GM12878 (cell line): ENCODE data around the gene ATG13. TPM values are rescaled to one million over a fixed set of nuclear protein-coding genes. Genes with fewer than 3 reads are reported as not detected.

ENCODE experiments used
- ATAC-seq: fragments of 200-7000 bp; cut with Tn5 transposase; 3 replicates; pipeline ENCODE4 v1.9.1; 2020; ENCODE audit warnings: mild to moderate bottlenecking, moderate library complexity
- BruUV-seq: library from RNA; stranded (reverse); fragments of 400-500 nt; replicated peaks from 2 replicates; lab custom pipeline; 2021; lab: Mats Ljungman, UMichigan
- CTCF ChIA-PET: fragments of 300-600 bp; sonication (Branson Sonifier 250); formaldehyde crosslinking; extraction: SDS; loops from one replicate; lab custom pipeline; 2021; ENCODE audit warnings: inconsistent platforms; lab: Yijun Ruan, JAX
- POLR2A ChIA-PET: fragments of 350-600 bp; formaldehyde crosslinking; extraction: SDS; loops from one replicate; lab custom pipeline; 2021; ENCODE audit warnings: inconsistent platforms; lab: Charles Lee
- RAD21 ChIA-PET: fragments of 300-600 bp; sonication (Branson Sonifier 250); formaldehyde crosslinking; loops from one replicate; lab custom pipeline; 2023; ENCODE audit warnings: antibody characterized with exemption; ENCODE audit not compliant: unreplicated experiment; lab: Charles Lee
- SMC1A ChIA-PET: fragments of 300-600 bp; sonication (Branson Sonifier 250); formaldehyde crosslinking; loops from one replicate; lab custom pipeline; 2023; ENCODE audit not compliant: unreplicated experiment, uncharacterized antibody; lab: Charles Lee
- DNase-seq: peaks from one replicate; pipeline ENCODE4 v3.0.0-alpha.2; 2011; ENCODE audit warnings: low read depth, low spot score
- FAIRE-seq: peaks from 3 replicates; lab custom pipeline; 2011; peaks lifted over from hg19 to GRCh38; lab: Jason Lieb, UNC
- H2AFZ ChIP-seq: 2 replicates; pipeline ENCODE4 v1.6.0; 2011; ENCODE audit warnings: low read depth, low read length, control low read depth; ENCODE audit not compliant: control insufficient read depth
- H3K27ac ChIP-seq: 2 replicates; pipeline ENCODE4 v1.5.1; 2011; ENCODE audit warnings: control low read depth; ENCODE audit not compliant: control insufficient read depth, insufficient read depth
- H3K27me3 ChIP-seq, 2 experiments: replicated peaks in 1 of 2; 2 replicates each; pipeline versions ENCODE4 v1.6.0 to v1.6.1; 2011; ENCODE audit warnings: low read length in 1 of 2; ENCODE audit not compliant: control insufficient read depth in 2 of 2, insufficient read depth in 2 of 2
- H3K36me3 ChIP-seq, 2 experiments: 2 replicates each; pipeline ENCODE4 v1.5.1; 2011; ENCODE audit warnings: low read length in 1 of 2; ENCODE audit not compliant: control insufficient read depth in 2 of 2, insufficient read depth in 2 of 2
- H3K4me1 ChIP-seq: 2 replicates; pipeline ENCODE4 v1.6.1; 2011; ENCODE audit warnings: mild to moderate bottlenecking, low read length, moderate library complexity, mixed read lengths; ENCODE audit not compliant: control insufficient read depth, insufficient read depth
- H3K4me2 ChIP-seq: 2 replicates; pipeline ENCODE4 v1.6.0; 2011; ENCODE audit warnings: control low read depth; ENCODE audit not compliant: control insufficient read depth, insufficient read depth
- H3K4me3 ChIP-seq: fragments of 200-600 bp; sonication (generic); 2 replicates; pipeline ENCODE4 v1.5.1; 2016
- H3K79me2 ChIP-seq: 2 replicates; pipeline ENCODE4 v1.6.0; 2011; ENCODE audit warnings: low read length; ENCODE audit not compliant: control insufficient read depth, insufficient read depth
- H3K9ac ChIP-seq: 2 replicates; pipeline ENCODE4 v1.8.0; 2011; ENCODE audit warnings: low read length, control low read depth, mixed read lengths; ENCODE audit not compliant: control insufficient read depth, insufficient read depth
- H3K9me3 ChIP-seq: replicated peaks from 3 replicates; pipeline ENCODE4 v1.5.1; 2011; ENCODE audit warnings: mild to moderate bottlenecking, low read length; ENCODE audit not compliant: control insufficient read depth, insufficient read depth
- H4K20me1 ChIP-seq: 2 replicates; pipeline ENCODE4 v1.6.0; 2011; ENCODE audit not compliant: control insufficient read depth, insufficient read depth
- SUPT20H ChIP-seq: IDR thresholded peaks from 2 replicates; pipeline ENCODE4 v1.6.1; 2011; ENCODE audit warnings: low read depth, mild to moderate bottlenecking, low read length, moderate library complexity, borderline replicate concordance; ENCODE audit not compliant: control insufficient read depth
- WGBS: methylation state at CpG from one replicate; pipeline ENCODE4 v1.1.6; 2016; ENCODE audit warnings: low lambda C conversion rate; ENCODE audit not compliant: insufficient replicate concordance, insufficient coverage; ENCODE audit errors: missing lambda C conversion rate; 5-methylcytosine and 5-hydroxymethylcytosine counted together
- in situ Hi-C: fragments of 300-500 bp; cut with MboI; formaldehyde crosslinking; loops from 9 replicates; pipeline ENCODE4 v1.14.3; 2018; ENCODE audit warnings: mixed read lengths
- intact Hi-C: fragments of 100-400 bp; cut with micrococcal nuclease; formaldehyde crosslinking; loops from one replicate; pipeline ENCODE4 v1.14.2; 2022; ENCODE audit not compliant: unreplicated experiment
- polyA plus RNA-seq, 11 experiments: library from polyadenylated mRNA; depleted of rRNA in 4 of 11; unstranded in 6 of 11; stranded (reverse) in 5 of 11; fragments of >200 nt; fragmentation: Nextera tagmentation in 4 of 11; fragmentation: Illumina TruSeq in 1 of 11; extraction: Ambion mirVana in 4 of 11; extraction: Trizol in 1 of 11; gene quantifications; 1 replicate in 1 of 11; 2 replicates in 10 of 11; pipeline versions ENCODE4 v1.2.1 to v1.2.3, GENCODE V29; 2011 to 2016; ENCODE audit warnings: inconsistent platforms in 2 of 11, missing spikeins in 2 of 11, low read depth in 1 of 11
- total RNA-seq, 4 experiments: library from RNA; depleted of rRNA in 3 of 4; stranded (reverse); fragments of >200 nt in 3 of 4; fragmentation: Illumina TruSeq in 1 of 4; extraction: Trizol in 1 of 4; gene quantifications; 2 replicates each; pipeline versions ENCODE4 v1.2.1 to v1.2.3, GENCODE V29; 2013 to 2021
- TF ChIP-seq, protein P1 (sequence below): fragments of 450-650 bp; IDR thresholded peaks from 2 replicates; pipeline ENCODE4 v1.6.1; 2017; ENCODE audit warnings: antibody characterized with exemption, mild to moderate bottlenecking, moderate library complexity
- TF ChIP-seq, protein P2 (sequence below): fragments of 450-650 bp; IDR thresholded peaks from 2 replicates; pipeline ENCODE4 v1.6.1; 2014; ENCODE audit warnings: mild to moderate bottlenecking
- TF ChIP-seq, protein P3 (sequence below): fragments of 150-350 bp; IDR thresholded peaks from 2 replicates; pipeline ENCODE4 v1.6.1; 2014; ENCODE audit warnings: mild to moderate bottlenecking, low read depth, low read length
- TF ChIP-seq, protein P4 (sequence below): fragments of 150-350 bp; IDR thresholded peaks from 2 replicates; pipeline ENCODE4 v1.6.1; 2016; ENCODE audit warnings: low read depth, low read length

Gene ATG13
- total and polyA plus RNA-seq, 10 of the 15 experiments (the other 5 are each of a cell fraction or from before 2014, with no cell fraction given): 10.9 to 61.6 (median 50.9) TPM

DNA sequence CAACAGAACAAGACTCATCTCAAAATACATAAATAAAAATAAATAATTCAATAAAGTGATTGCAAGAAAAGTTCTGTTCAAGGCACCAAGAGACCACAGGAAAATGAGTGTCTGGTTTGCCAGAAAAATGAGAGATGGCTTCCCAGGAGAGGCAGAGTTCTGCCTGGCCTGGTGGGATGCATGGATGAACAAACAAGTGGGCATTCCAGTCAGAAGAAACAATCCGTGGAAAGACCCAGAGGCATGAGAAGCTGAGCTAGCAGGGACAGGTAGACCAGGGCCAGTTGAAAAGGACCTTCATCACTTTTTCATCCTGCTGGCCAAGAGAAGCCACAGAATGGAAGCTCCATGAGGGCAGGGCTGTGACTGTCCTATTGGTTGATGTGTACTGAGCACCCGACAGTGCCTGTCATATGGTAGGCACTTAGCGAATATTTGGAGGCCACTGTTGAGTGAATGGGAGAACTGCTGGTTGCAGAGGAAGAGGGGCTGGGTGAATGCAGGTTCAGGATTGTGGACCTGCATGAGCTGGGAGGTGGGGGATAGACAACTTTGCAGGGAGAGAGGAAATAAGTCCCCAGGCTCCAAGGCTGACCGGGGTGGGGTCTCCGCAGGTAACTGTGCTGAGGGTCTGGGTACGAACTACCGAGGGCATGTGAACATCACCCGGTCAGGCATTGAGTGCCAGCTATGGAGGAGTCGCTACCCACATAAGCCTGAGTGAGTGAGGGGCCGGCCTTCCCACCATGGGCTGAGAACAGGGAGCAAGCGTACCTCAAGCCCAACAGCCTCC lies 105.4 kb downstream of the ATG13 start:
- no peaks in the 10 kb centered on the region for H3K36me3 ChIP-seq
- SMC1A ChIA-PET: no interaction called here

More for the DNA sequence above, 105.4 kb downstream of the ATG13 start:
- CTCF ChIA-PET: no interaction called here
- Histone ChIP-seq H3K27ac (no peak overlapping the region), H3K4me2 (no peak overlapping the region), H3K27me3 (no peaks in the 10 kb centered on the region), H3K9ac (no peak overlapping the region), H3K4me1 (no peaks in the 10 kb centered on the region; the same call in 1 of the 2 replicates), H4K20me1 (no peaks in the 10 kb centered on the region), H3K4me3 (no peak overlapping the region), H2AFZ (no peak overlapping the region), H3K79me2 (no peaks in the 10 kb centered on the region), H3K9me3 (no peaks in the 10 kb centered on the region)
- 77% methylated on average over 11 of the region's 11 CpGs for WGBS
- no peak for ATAC-seq
- no peak for DNase-seq
- RAD21 ChIA-PET: no interaction called here
- POLR2A ChIA-PET: interaction anchor here (0.6 kb wide), 1 partner anchor 194 kb away, joined by 3 read pairs; no protein-coding TSS in a partner anchor
- no peak for FAIRE-seq
- in situ Hi-C loops (no loop called here), intact Hi-C loops (no loop called here)
- TF ChIP-seq, protein P1, sequence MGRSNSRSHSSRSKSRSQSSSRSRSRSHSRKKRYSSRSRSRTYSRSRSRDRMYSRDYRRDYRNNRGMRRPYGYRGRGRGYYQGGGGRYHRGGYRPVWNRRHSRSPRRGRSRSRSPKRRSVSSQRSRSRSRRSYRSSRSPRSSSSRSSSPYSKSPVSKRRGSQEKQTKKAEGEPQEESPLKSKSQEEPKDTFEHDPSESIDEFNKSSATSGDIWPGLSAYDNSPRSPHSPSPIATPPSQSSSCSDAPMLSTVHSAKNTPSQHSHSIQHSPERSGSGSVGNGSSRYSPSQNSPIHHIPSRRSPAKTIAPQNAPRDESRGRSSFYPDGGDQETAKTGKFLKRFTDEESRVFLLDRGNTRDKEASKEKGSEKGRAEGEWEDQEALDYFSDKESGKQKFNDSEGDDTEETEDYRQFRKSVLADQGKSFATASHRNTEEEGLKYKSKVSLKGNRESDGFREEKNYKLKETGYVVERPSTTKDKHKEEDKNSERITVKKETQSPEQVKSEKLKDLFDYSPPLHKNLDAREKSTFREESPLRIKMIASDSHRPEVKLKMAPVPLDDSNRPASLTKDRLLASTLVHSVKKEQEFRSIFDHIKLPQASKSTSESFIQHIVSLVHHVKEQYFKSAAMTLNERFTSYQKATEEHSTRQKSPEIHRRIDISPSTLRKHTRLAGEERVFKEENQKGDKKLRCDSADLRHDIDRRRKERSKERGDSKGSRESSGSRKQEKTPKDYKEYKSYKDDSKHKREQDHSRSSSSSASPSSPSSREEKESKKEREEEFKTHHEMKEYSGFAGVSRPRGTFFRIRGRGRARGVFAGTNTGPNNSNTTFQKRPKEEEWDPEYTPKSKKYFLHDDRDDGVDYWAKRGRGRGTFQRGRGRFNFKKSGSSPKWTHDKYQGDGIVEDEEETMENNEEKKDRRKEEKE: no peak
- TF ChIP-seq, protein P2, sequence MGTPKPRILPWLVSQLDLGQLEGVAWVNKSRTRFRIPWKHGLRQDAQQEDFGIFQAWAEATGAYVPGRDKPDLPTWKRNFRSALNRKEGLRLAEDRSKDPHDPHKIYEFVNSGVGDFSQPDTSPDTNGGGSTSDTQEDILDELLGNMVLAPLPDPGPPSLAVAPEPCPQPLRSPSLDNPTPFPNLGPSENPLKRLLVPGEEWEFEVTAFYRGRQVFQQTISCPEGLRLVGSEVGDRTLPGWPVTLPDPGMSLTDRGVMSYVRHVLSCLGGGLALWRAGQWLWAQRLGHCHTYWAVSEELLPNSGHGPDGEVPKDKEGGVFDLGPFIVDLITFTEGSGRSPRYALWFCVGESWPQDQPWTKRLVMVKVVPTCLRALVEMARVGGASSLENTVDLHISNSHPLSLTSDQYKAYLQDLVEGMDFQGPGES: no peak
- TF ChIP-seq, protein P3, sequence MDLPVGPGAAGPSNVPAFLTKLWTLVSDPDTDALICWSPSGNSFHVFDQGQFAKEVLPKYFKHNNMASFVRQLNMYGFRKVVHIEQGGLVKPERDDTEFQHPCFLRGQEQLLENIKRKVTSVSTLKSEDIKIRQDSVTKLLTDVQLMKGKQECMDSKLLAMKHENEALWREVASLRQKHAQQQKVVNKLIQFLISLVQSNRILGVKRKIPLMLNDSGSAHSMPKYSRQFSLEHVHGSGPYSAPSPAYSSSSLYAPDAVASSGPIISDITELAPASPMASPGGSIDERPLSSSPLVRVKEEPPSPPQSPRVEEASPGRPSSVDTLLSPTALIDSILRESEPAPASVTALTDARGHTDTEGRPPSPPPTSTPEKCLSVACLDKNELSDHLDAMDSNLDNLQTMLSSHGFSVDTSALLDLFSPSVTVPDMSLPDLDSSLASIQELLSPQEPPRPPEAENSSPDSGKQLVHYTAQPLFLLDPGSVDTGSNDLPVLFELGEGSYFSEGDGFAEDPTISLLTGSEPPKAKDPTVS: no peak
- TF ChIP-seq SUPT20H: no peak
- TF ChIP-seq, protein P4, sequence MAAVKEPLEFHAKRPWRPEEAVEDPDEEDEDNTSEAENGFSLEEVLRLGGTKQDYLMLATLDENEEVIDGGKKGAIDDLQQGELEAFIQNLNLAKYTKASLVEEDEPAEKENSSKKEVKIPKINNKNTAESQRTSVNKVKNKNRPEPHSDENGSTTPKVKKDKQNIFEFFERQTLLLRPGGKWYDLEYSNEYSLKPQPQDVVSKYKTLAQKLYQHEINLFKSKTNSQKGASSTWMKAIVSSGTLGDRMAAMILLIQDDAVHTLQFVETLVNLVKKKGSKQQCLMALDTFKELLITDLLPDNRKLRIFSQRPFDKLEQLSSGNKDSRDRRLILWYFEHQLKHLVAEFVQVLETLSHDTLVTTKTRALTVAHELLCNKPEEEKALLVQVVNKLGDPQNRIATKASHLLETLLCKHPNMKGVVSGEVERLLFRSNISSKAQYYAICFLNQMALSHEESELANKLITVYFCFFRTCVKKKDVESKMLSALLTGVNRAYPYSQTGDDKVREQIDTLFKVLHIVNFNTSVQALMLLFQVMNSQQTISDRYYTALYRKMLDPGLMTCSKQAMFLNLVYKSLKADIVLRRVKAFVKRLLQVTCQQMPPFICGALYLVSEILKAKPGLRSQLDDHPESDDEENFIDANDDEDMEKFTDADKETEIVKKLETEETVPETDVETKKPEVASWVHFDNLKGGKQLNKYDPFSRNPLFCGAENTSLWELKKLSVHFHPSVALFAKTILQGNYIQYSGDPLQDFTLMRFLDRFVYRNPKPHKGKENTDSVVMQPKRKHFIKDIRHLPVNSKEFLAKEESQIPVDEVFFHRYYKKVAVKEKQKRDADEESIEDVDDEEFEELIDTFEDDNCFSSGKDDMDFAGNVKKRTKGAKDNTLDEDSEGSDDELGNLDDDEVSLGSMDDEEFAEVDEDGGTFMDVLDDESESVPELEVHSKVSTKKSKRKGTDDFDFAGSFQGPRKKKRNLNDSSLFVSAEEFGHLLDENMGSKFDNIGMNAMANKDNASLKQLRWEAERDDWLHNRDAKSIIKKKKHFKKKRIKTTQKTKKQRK: no peak
- BruUV-seq: no TSS peak
